Liver (tissue), 3 donors: Measurements from ENCODE around the gene PPP2R2D.

ENCODE experiments used
- JUND ChIP-seq, 2 donors: IDR thresholded peaks; 2 replicates each; pipeline ENCODE4 v1.6.1; 2016; ENCODE audit warnings: antibody characterized with exemption in 2 of 2
- RAD21 ChIP-seq, 2 donors: IDR thresholded peaks; 2 replicates each; pipeline ENCODE4 v1.6.1; 2016; ENCODE audit warnings: antibody characterized with exemption in 2 of 2, mild to moderate bottlenecking in 2 of 2
- SP1 ChIP-seq: IDR thresholded peaks from 2 replicates; pipeline ENCODE4 v1.6.1; 2018; ENCODE audit warnings: antibody characterized with exemption, mild to moderate bottlenecking
- TAF1 ChIP-seq: conservative IDR thresholded peaks from 2 replicates; pipeline ENCODE4 v1.6.1; 2016; ENCODE audit warnings: antibody characterized with exemption, mild to moderate bottlenecking
- YY1 ChIP-seq: IDR thresholded peaks from 2 replicates; pipeline ENCODE4 v1.6.1; 2016; ENCODE audit warnings: antibody characterized with exemption, mild to moderate bottlenecking
- TF ChIP-seq, protein P1 (sequence below): fragments of 150-350 bp; IDR thresholded peaks from 2 replicates; pipeline ENCODE4 v1.5.1; 2017; ENCODE audit warnings: improper control_type of control experiment, low read depth, low read length; ENCODE audit not compliant: missing input control
- TF ChIP-seq, protein P2 (sequence below): IDR thresholded peaks from 2 replicates; pipeline ENCODE4 v1.6.1; 2016; ENCODE audit warnings: antibody characterized with exemption
- TF ChIP-seq, protein P3 (sequence below): IDR thresholded peaks from 2 replicates; pipeline ENCODE4 v1.6.1; 2016; ENCODE audit warnings: antibody characterized with exemption
- donor health status: healthy.
- donor health status: healthy.

DNA sequence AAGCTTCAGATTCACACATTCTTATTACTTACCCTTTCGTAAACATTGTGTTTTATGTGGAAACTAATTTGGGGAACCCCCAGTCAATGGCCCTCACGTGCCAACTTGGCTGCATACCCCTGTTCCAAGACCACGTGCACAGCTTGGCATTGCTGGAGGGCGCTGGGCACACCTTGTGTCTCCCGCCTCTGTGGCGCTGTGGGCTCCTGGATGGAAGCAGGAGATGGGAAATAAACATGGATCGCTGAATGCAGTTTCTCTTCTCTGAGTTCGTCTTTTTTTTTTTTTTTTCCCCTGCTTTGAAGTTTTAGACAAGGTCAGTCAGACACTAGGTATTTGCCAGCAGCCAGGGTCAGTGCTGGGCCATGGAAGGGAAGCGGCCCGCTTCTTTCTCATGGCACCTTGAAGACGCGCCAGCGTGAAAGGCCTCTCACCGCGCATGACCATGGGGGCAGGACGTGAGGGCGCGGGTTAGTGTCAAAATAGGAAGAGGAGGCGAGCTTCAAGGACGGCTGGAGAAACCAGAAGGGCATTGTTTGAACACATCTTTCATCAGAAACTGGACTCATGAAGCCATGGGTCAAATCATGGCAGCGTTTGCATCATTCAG, 53.7 kb downstream of the PPP2R2D start:
- TF ChIP-seq, protein P1, sequence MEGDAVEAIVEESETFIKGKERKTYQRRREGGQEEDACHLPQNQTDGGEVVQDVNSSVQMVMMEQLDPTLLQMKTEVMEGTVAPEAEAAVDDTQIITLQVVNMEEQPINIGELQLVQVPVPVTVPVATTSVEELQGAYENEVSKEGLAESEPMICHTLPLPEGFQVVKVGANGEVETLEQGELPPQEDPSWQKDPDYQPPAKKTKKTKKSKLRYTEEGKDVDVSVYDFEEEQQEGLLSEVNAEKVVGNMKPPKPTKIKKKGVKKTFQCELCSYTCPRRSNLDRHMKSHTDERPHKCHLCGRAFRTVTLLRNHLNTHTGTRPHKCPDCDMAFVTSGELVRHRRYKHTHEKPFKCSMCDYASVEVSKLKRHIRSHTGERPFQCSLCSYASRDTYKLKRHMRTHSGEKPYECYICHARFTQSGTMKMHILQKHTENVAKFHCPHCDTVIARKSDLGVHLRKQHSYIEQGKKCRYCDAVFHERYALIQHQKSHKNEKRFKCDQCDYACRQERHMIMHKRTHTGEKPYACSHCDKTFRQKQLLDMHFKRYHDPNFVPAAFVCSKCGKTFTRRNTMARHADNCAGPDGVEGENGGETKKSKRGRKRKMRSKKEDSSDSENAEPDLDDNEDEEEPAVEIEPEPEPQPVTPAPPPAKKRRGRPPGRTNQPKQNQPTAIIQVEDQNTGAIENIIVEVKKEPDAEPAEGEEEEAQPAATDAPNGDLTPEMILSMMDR: no peak
- TF ChIP-seq RAD21 (IDR thresholded peaks at IDR 0.05): no peak
- no peak for TF ChIP-seq YY1
- no peak for TF ChIP-seq JUND (IDR thresholded peaks at IDR 0.05)
- no peak for TF ChIP-seq SP1
- TF ChIP-seq TAF1: no peak
- TF ChIP-seq, protein P2, sequence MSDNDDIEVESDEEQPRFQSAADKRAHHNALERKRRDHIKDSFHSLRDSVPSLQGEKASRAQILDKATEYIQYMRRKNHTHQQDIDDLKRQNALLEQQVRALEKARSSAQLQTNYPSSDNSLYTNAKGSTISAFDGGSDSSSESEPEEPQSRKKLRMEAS: no peak
- TF ChIP-seq, protein P3, sequence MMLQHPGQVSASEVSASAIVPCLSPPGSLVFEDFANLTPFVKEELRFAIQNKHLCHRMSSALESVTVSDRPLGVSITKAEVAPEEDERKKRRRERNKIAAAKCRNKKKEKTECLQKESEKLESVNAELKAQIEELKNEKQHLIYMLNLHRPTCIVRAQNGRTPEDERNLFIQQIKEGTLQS: no peak
